H1 (cell line): Measurements from ENCODE around the gene ASIC2. TPM values are rescaled to one million over a fixed set of nuclear protein-coding genes. Genes with fewer than 3 reads are reported as not detected.

Experiments
- CTCF ChIA-PET: fragments of 300-600 bp; sonication (Branson Sonifier 250); formaldehyde crosslinking; loops from one replicate; lab custom pipeline; 2021; ENCODE audit not compliant: partially characterized antibody; lab: Charles Lee
- POLR2A ChIA-PET: fragments of 300-600 bp; sonication (Branson Sonifier 250); formaldehyde crosslinking; loops from one replicate; lab custom pipeline; 2021; ENCODE audit warnings: inconsistent platforms; ENCODE audit not compliant: partially characterized antibody; lab: Charles Lee
- DNase-seq, 2 experiments: peaks; one replicate each; pipeline versions ENCODE4 v3.0.0 to v3.0.0-alpha.2; 2010 to 2022; ENCODE audit warnings: low spot score in 2 of 2, low read depth in 1 of 2, mixed read lengths in 1 of 2
- FAIRE-seq: peaks from 2 replicates; lab custom pipeline; 2011; peaks lifted over from hg19 to GRCh38; lab: Jason Lieb, UNC
- H2AFZ ChIP-seq: 2 replicates; pipeline ENCODE4 v1.8.1; 2012; ENCODE audit warnings: low read length, inconsistent platforms
- H2AK5ac ChIP-seq: 2 replicates; pipeline ENCODE4 v1.6.1; 2013; ENCODE audit warnings: low read depth, low read length
- H2BK120ac ChIP-seq: replicated peaks from 2 replicates; pipeline ENCODE3; 2013; ENCODE audit warnings: low read depth, low read length, inconsistent platforms
- H2BK12ac ChIP-seq: 2 replicates; pipeline ENCODE4 v1.6.1; 2013; ENCODE audit warnings: low read depth, low read length
- H2BK15ac ChIP-seq: 2 replicates; pipeline ENCODE4 v1.6.1; 2013; ENCODE audit warnings: low read length
- H2BK20ac ChIP-seq: 2 replicates; pipeline ENCODE4 v1.6.1; 2013; ENCODE audit warnings: low read length
- H2BK5ac ChIP-seq: 2 replicates; pipeline ENCODE4 v1.6.1; 2013; ENCODE audit warnings: low read depth, low read length
- H3K14ac ChIP-seq: 2 replicates; pipeline ENCODE4 v1.6.1; 2013; ENCODE audit warnings: inconsistent platforms; ENCODE audit not compliant: insufficient read length
- H3K18ac ChIP-seq: 2 replicates; pipeline ENCODE4 v1.6.1; 2013; ENCODE audit warnings: low read length; ENCODE audit errors: extremely low read depth
- H3K23ac ChIP-seq: 2 replicates; pipeline ENCODE4 v1.6.1; 2013; ENCODE audit warnings: inconsistent platforms; ENCODE audit not compliant: insufficient read length
- H3K23me2 ChIP-seq: 2 replicates; pipeline ENCODE4 v1.6.1; 2013; ENCODE audit warnings: low read depth, low read length
- H3K27ac ChIP-seq: 2 replicates; pipeline ENCODE4 v1.6.1; 2011; ENCODE audit warnings: low read depth, low read length, inconsistent platforms
- H3K27me3 ChIP-seq, 4 experiments: replicated peaks in 1 of 4; 1 replicate in 1 of 4; 2 replicates in 3 of 4; pipeline versions ENCODE4 v1.6.1 to v1.8.1; 2011 to 2013; ENCODE audit warnings: low read length in 3 of 4, mild to moderate bottlenecking in 3 of 4, inconsistent platforms in 2 of 4, mixed read lengths in 2 of 4, moderate library complexity in 1 of 4; ENCODE audit not compliant: control insufficient read depth in 3 of 4, insufficient read depth in 3 of 4; ENCODE audit errors: extremely low read depth in 1 of 4
- H3K36me3 ChIP-seq, 4 experiments: 2 replicates each; pipeline versions ENCODE4 v1.6.1 to v1.8.1; 2011 to 2013; ENCODE audit warnings: mild to moderate bottlenecking in 4 of 4, low read length in 3 of 4, moderate library complexity in 2 of 4, control low read depth in 1 of 4, inconsistent platforms in 1 of 4; ENCODE audit not compliant: insufficient read depth in 4 of 4, control insufficient read depth in 2 of 4
- H3K4ac ChIP-seq: replicated peaks from 2 replicates; pipeline ENCODE3; 2013; ENCODE audit warnings: low read length, low read depth, mixed read lengths, inconsistent platforms; ENCODE audit not compliant: insufficient read length
- H3K4me1 ChIP-seq, 4 experiments: replicated peaks in 1 of 4; 1 replicate in 1 of 4; 2 replicates in 3 of 4; pipeline versions ENCODE4 v1.6.1 to v1.8.1; 2011 to 2013; ENCODE audit warnings: low read length in 3 of 4, inconsistent platforms in 2 of 4, mixed read lengths in 1 of 4; ENCODE audit not compliant: insufficient read depth in 4 of 4, control insufficient read depth in 3 of 4
- H3K4me2 ChIP-seq, 2 experiments: 2 replicates each; pipeline versions ENCODE4 v1.6.1 to v1.8.1; 2011 to 2013; ENCODE audit warnings: low read depth in 2 of 2, low read length in 2 of 2, control low read depth in 1 of 2, inconsistent platforms in 1 of 2, mild to moderate bottlenecking in 1 of 2; ENCODE audit not compliant: insufficient read depth in 1 of 2
- H3K4me3 ChIP-seq, 4 experiments: fragments of 200-600, 300-600 bp in 1 of 4; sonication (generic), shearing (Covaris generic), sonication (Bioruptor Twin) in 1 of 4; 2 replicates each; pipeline versions ENCODE4 v1.5.1 to v1.8.1; 2011 to 2016; ENCODE audit warnings: low read length in 4 of 4, low read depth in 3 of 4, control low read depth in 2 of 4, inconsistent platforms in 2 of 4, mild to moderate bottlenecking in 2 of 4, mixed read lengths in 1 of 4, moderate library complexity in 1 of 4; ENCODE audit not compliant: insufficient read depth in 2 of 4; ENCODE audit errors: extremely low read depth in 1 of 4
- H3K56ac ChIP-seq: replicated peaks from 2 replicates; pipeline ENCODE3; 2013; ENCODE audit warnings: low read depth, mild to moderate bottlenecking, mixed read lengths, low read length, inconsistent platforms; ENCODE audit not compliant: insufficient read length
- H3K79me1 ChIP-seq: 2 replicates; pipeline ENCODE4 v1.6.1; 2013; ENCODE audit warnings: low read depth, low read length, control low read depth
- H3K79me2 ChIP-seq, 2 experiments: 2 replicates each; pipeline versions ENCODE4 v1.6.1 to v1.8.1; 2012 to 2013; ENCODE audit warnings: low read length in 2 of 2, mild to moderate bottlenecking in 2 of 2, inconsistent platforms in 1 of 2; ENCODE audit not compliant: insufficient read depth in 2 of 2, control insufficient read depth in 1 of 2
- H3K9ac ChIP-seq, 4 experiments: replicated peaks in 1 of 4; 1 replicate in 1 of 4; 2 replicates in 3 of 4; pipeline versions ENCODE4 v1.6.1 to v1.8.1; 2011 to 2013; ENCODE audit warnings: low read depth in 3 of 4, low read length in 3 of 4, control low read depth in 2 of 4, mild to moderate bottlenecking in 2 of 4, moderate library complexity in 2 of 4, inconsistent platforms in 1 of 4; ENCODE audit errors: extremely low read depth in 1 of 4
- H3K9me3 ChIP-seq, 2 experiments: 2 replicates each; pipeline versions ENCODE4 v1.6.1 to v1.8.1; 2012 to 2013; ENCODE audit warnings: mild to moderate bottlenecking in 2 of 2, moderate library complexity in 2 of 2, control low read depth in 1 of 2, inconsistent platforms in 1 of 2, low read depth in 1 of 2, low read length in 1 of 2, mixed read lengths in 1 of 2; ENCODE audit not compliant: insufficient read depth in 2 of 2
- H4K20me1 ChIP-seq, 2 experiments: replicated peaks in 1 of 2; 2 replicates each; pipeline versions ENCODE3 to v1.8.1; 2011 to 2013; ENCODE audit warnings: inconsistent platforms in 2 of 2, low read length in 2 of 2, mild to moderate bottlenecking in 1 of 2; ENCODE audit not compliant: insufficient read depth in 2 of 2, control insufficient read depth in 1 of 2
- H4K5ac ChIP-seq: 2 replicates; pipeline ENCODE4 v1.6.1; 2013; ENCODE audit warnings: low read length, low read depth, mixed read lengths, inconsistent platforms; ENCODE audit not compliant: insufficient read length
- H4K8ac ChIP-seq: 2 replicates; pipeline ENCODE4 v1.8.0; 2013; ENCODE audit warnings: mild to moderate bottlenecking, moderate library complexity, low read length, inconsistent platforms; ENCODE audit not compliant: insufficient read depth; ENCODE audit errors: extremely low read depth
- H4K91ac ChIP-seq: replicated peaks from 2 replicates; pipeline ENCODE3; 2013; ENCODE audit warnings: low read length, mixed read lengths, inconsistent platforms; ENCODE audit not compliant: insufficient read length
- ASH2L ChIP-seq: fragments of 200-600, 300-600 bp; sonication (generic); IDR thresholded peaks from one replicate; pipeline ENCODE4 v1.7.1; 2017; ENCODE audit warnings: low read length
- BRCA1 ChIP-seq: IDR thresholded peaks from 2 replicates; pipeline ENCODE4 v1.6.1; 2012; ENCODE audit warnings: low read depth, low read length, improper control_type of control experiment
- CBX5 ChIP-seq: fragments of 300-800, 300-1000 bp; sonication (generic); IDR thresholded peaks from 2 replicates; pipeline ENCODE4 v1.7.1; 2016; ENCODE audit warnings: antibody characterized with exemption, low read length, low read depth
- E2F6 ChIP-seq: IDR thresholded peaks from 2 replicates; pipeline ENCODE4 v1.6.1; 2012; ENCODE audit warnings: inconsistent platforms
- EZH2 ChIP-seq: fragments of 200-600 bp; sonication (generic); IDR thresholded peaks from 2 replicates; pipeline ENCODE4 v1.7.1; 2012; ENCODE audit warnings: low read depth, mild to moderate bottlenecking, moderate library complexity, low read length, inconsistent platforms; ENCODE audit not compliant: severe bottlenecking
- GABPA ChIP-seq: IDR thresholded peaks from 2 replicates; pipeline ENCODE4 v1.6.1; 2011; ENCODE audit warnings: mild to moderate bottlenecking, low read length, moderate library complexity, borderline replicate concordance; ENCODE audit not compliant: insufficient read depth
- HDAC2 ChIP-seq, 2 experiments: fragments of 300-600 bp in 1 of 2; sonication (generic) in 1 of 2; IDR thresholded peaks; 2 replicates each; pipeline ENCODE4 v1.6.1; 2011 to 2012; ENCODE audit warnings: low read depth in 2 of 2, low read length in 2 of 2, mild to moderate bottlenecking in 2 of 2, moderate library complexity in 2 of 2, borderline replicate concordance in 1 of 2, inconsistent platforms in 1 of 2
- KDM5A ChIP-seq: fragments of 200-600 bp; IDR thresholded peaks from 2 replicates; pipeline ENCODE4 v1.7.1; 2012; ENCODE audit warnings: mild to moderate bottlenecking, low read length, inconsistent platforms, mixed read lengths
- POLR2A ChIP-seq, 2 experiments: IDR thresholded peaks; 1 replicate in 1 of 2; 2 replicates in 1 of 2; pipeline ENCODE4 v1.6.1; 2011; ENCODE audit warnings: low read depth in 2 of 2, low read length in 2 of 2, mild to moderate bottlenecking in 2 of 2; ENCODE audit errors: control extremely low read depth in 1 of 2
- POU5F1 ChIP-seq: IDR thresholded peaks from 2 replicates; pipeline ENCODE4 v1.6.1; 2011; ENCODE audit warnings: low read depth, mild to moderate bottlenecking, low read length, moderate library complexity
- RBBP5 ChIP-seq: IDR thresholded peaks from 2 replicates; pipeline ENCODE4 v1.7.1; 2012; ENCODE audit warnings: low read depth, mild to moderate bottlenecking, inconsistent platforms, low read length, moderate library complexity, borderline replicate concordance
- RNF2 ChIP-seq: fragments of 200-900, 300-1000 bp; sonication (generic); IDR thresholded peaks from 2 replicates; pipeline ENCODE4 v1.7.1; 2016; ENCODE audit warnings: borderline replicate concordance, low read depth, mild to moderate bottlenecking, antibody characterized with exemption, low read length; ENCODE audit not compliant: poor library complexity, severe bottlenecking; ENCODE audit errors: missing control alignments
- SIN3A ChIP-seq, 2 experiments: IDR thresholded peaks in 1 of 2; conservative IDR thresholded peaks in 1 of 2; 2 replicates each; pipeline ENCODE4 v1.6.1; 2011 to 2012; ENCODE audit warnings: low read length in 2 of 2, improper control_type of control experiment in 1 of 2, low read depth in 1 of 2, mild to moderate bottlenecking in 1 of 2
- WGBS, 2 experiments: shearing (Covaris generic) in 1 of 2; methylation state at CpG; one replicate each; pipeline versions ENCODE4 v1.1.6 to v1.1.7; 2013 to 2015; ENCODE audit warnings: low lambda C conversion rate in 2 of 2, mixed read lengths in 2 of 2, inconsistent platforms in 1 of 2, low coverage in 1 of 2, missing lambda C conversion rate in 1 of 2; ENCODE audit not compliant: insufficient replicate concordance in 2 of 2, insufficient coverage in 1 of 2, insufficient read length in 1 of 2; ENCODE audit errors: extremely low coverage in 1 of 2, missing lambda C conversion rate in 1 of 2; 5-methylcytosine and 5-hydroxymethylcytosine counted together
- polyA plus RNA-seq, 7 experiments: library from polyadenylated mRNA; depleted of rRNA in 3 of 7; stranded (reverse) in 5 of 7; unstranded in 2 of 7; fragments of >200 nt in 5 of 7; fragments of 200-250 nt in 2 of 7; gene quantifications; 1 replicate in 5 of 7; 2 replicates in 1 of 7; 4 replicates in 1 of 7; pipeline versions ENCODE4 v1.2.1 to v1.2.3, GENCODE V29; 2011 to 2013; ENCODE audit warnings: missing spikeins in 2 of 7, mixed read lengths in 2 of 7
- total RNA-seq: library from RNA; stranded (reverse); fragmentation: NEBNext Ultra II Directional; extraction: Animal tissue kit (Norgen Biotek cat#: 25700); gene quantifications from 2 replicates; pipeline ENCODE4 v1.2.1, GENCODE V29; 2021

ASIC2 gene
- total and polyA plus RNA-seq, 2 of the 8 experiments (the other 6 are each of a cell fraction or from before 2014, with no cell fraction given), result 0.86 to 1.2 TPM

- WGBS, 2 experiments, result 86% methylated on average over 2 of the region's 2 CpGs; no CpG with 5 or more reads in 1 of the 2 experiments
- Histone ChIP-seq H3K4ac (no peak overlapping the region), H2AFZ (no peak overlapping the region)
- TF ChIP-seq EZH2 (no peak), GABPA (no peak), KDM5A (no peak), ASH2L (no peak), RNF2 (no peak), E2F6 (no peak), CBX5 (no peak), SIN3A (conservative IDR thresholded peaks at IDR 0.05 in 1 of 2, IDR thresholded peaks at IDR 0.05 in 1 of 2; ENCODE audit: low read depth in 1 of 2, low read length in 2 of 2) (no peak), POU5F1 (no peak), HDAC2 (IDR thresholded peaks at IDR 0.05; ENCODE audit: borderline replicate concordance in 1 of 2, low read depth in 2 of 2, low read length in 2 of 2) (no peak), BRCA1 (no peak), POLR2A (IDR thresholded peaks at IDR 0.05; ENCODE audit: control extremely low read depth in 1 of 2, low read depth in 2 of 2, low read length in 2 of 2) (no peak), RBBP5 (no peak)
Measured at GRCh38 chr17:33144837-33145236, 148.3 kb downstream of the ASIC2 start.

More at GRCh38 chr17:33144837-33145236, 148.3 kb downstream of the ASIC2 start:
- no peak overlapping the region for H3K4me2 ChIP-seq
- H3K56ac ChIP-seq, result no peak overlapping the region
- ChIA-PET POLR2A (no interaction called here), CTCF (interaction anchor here (0.7 to 1.7 kb wide), 3 partner anchors 19 to 106 kb away, joined by 3 to 4 read pairs (median 3); no protein-coding TSS in a partner anchor)
- H3K36me3 ChIP-seq, result no peaks in the 10 kb centered on the region
- no peak overlapping the region for H2BK15ac ChIP-seq
- no peak overlapping the region for H3K18ac ChIP-seq
- no peaks in the 10 kb centered on the region for H4K20me1 ChIP-seq
- no peak overlapping the region for H2BK20ac ChIP-seq
- no peaks in the 10 kb centered on the region for H3K9me3 ChIP-seq
- no peak overlapping the region for H3K14ac ChIP-seq
- no peak overlapping the region for H3K27ac ChIP-seq
- H3K23ac ChIP-seq, result no peak overlapping the region
- no peak overlapping the region for H2BK12ac ChIP-seq
- H3K4me3 ChIP-seq, result no peak overlapping the region
- H4K5ac ChIP-seq, result no peak overlapping the region
- H3K4me1 ChIP-seq, result peaks cover 0 to 7% (median 3%) of the 10 kb centered on the region in 4 experiments; a peak in 3 of 7 replicates
- no peaks in the 10 kb centered on the region; a peak in 1 of 7 replicates for H3K27me3 ChIP-seq
- no peak overlapping the region for H2AK5ac ChIP-seq
- no peak overlapping the region for H3K9ac ChIP-seq
- H4K8ac ChIP-seq, result no peak overlapping the region
- no peaks in the 10 kb centered on the region for H3K23me2 ChIP-seq
- H3K79me2 ChIP-seq, result no peaks in the 10 kb centered on the region
- no peak overlapping the region for H2BK5ac ChIP-seq
- no peak overlapping the region for H2BK120ac ChIP-seq
- FAIRE-seq, result no peak
- no peaks in the 10 kb centered on the region for H3K79me1 ChIP-seq
- no peak for DNase-seq
- no peak overlapping the region for H4K91ac ChIP-seq
